Epithelial cell of prostate (primary cell): ENCODE data around the gene SLC23A1.
"Not testable (repeated sequence)": the region's sequence is repeated elsewhere in the genome, so short reads cannot be mapped to it uniquely, and the experiment has no call there.

Source experiments
- DNase-seq: peaks from one replicate; pipeline ENCODE4 v3.0.0-alpha.2; 2011; ENCODE audit warnings: low read depth, low spot score
- H3K27ac ChIP-seq: fragments of 450-650 bp; 2 replicates; pipeline ENCODE4 v1.5.1; 2017; ENCODE audit warnings: mild to moderate bottlenecking

The SLC23A1 gene

GRCh38 chr5:139383275-139383992, at the start of gene SLC23A1:
TSS of gene SLC23A1 (minus strand) at chr5:139383297. CDS start at chr5:139383253, 44 bp downstream.
- no peak for DNase-seq
- no peak within 1 kb of the TSS for H3K27ac ChIP-seq

- H3K27ac ChIP-seq, result no peak overlapping the region
- DNase-seq, result no peak
These were observed 48.6 kb upstream of the SLC23A1 start for GRCh38 chr5:139431706-139432105.

GRCh38 chr5:139430015-139430414, 46.9 kb upstream of the SLC23A1 start:
- H3K27ac ChIP-seq, result no peak overlapping the region
- no peak for DNase-seq

GRCh38 chr5:139426203-139426885, 43.2 kb upstream of the SLC23A1 start:
- DNase-seq, result no peak
- H3K27ac ChIP-seq, result peak overlapping the region; percentile 36

- no peak for DNase-seq
- no peak overlapping the region for H3K27ac ChIP-seq
These were observed 42.4 kb upstream of the SLC23A1 start for GRCh38 chr5:139425497-139425896.

GRCh38 chr5:139422307-139422893, 39.3 kb upstream of the SLC23A1 start:
- no peak overlapping the region for H3K27ac ChIP-seq
- DNase-seq, result no peak

GRCh38 chr5:139419226-139420192, 36.4 kb upstream of the SLC23A1 start:
- no peak overlapping the region for H3K27ac ChIP-seq
- DNase-seq, result no peak

- no peak for DNase-seq
- no peak overlapping the region for H3K27ac ChIP-seq
These were observed 35.7 kb upstream of the SLC23A1 start for GRCh38 chr5:139418793-139419192.

- DNase-seq, result no peak
- no peak overlapping the region for H3K27ac ChIP-seq
These were observed 34.1 kb upstream of the SLC23A1 start for GRCh38 chr5:139417214-139417613.

- no peak overlapping the region for H3K27ac ChIP-seq
- no peak for DNase-seq
These were observed 33.6 kb upstream of the SLC23A1 start for GRCh38 chr5:139416651-139417050.

GRCh38 chr5:139415869-139416268, 32.8 kb upstream of the SLC23A1 start:
- H3K27ac ChIP-seq, result peak overlapping the region; percentile 64
- no peak for DNase-seq

- peak overlapping the region; percentile 64 for H3K27ac ChIP-seq
- DNase-seq, result peak; percentile 74
These were observed 32.2 kb upstream of the SLC23A1 start for GRCh38 chr5:139415221-139415861.

- H3K27ac ChIP-seq, result peak overlapping the region; percentile 64
- no peak for DNase-seq
These were observed 31.6 kb upstream of the SLC23A1 start for GRCh38 chr5:139414581-139415130.

GRCh38 chr5:139413963-139414362, 30.9 kb upstream of the SLC23A1 start:
- no peak overlapping the region for H3K27ac ChIP-seq
- DNase-seq, result no peak

- H3K27ac ChIP-seq, result no peak overlapping the region
- DNase-seq, result no peak
These were observed 30.1 kb upstream of the SLC23A1 start for GRCh38 chr5:139413153-139413552.

GRCh38 chr5:139410993-139411828, 28.1 kb upstream of the SLC23A1 start:
- no peak overlapping the region for H3K27ac ChIP-seq
- DNase-seq, result no peak

GRCh38 chr5:139410121-139410992, 27.3 kb upstream of the SLC23A1 start:
- H3K27ac ChIP-seq, result no peak overlapping the region
- no peak for DNase-seq

- H3K27ac ChIP-seq, result not testable (repeated sequence)
These were observed 26.0 kb upstream of the SLC23A1 start for GRCh38 chr5:139409116-139409515.

More at GRCh38 chr5:139409116-139409515, 26.0 kb upstream of the SLC23A1 start:
- not testable (repeated sequence) for DNase-seq
